Neuronal stem cell (in vitro differentiated cells): Measurements from ENCODE around the gene ANTXR1.

Experiments
- DNase-seq: peaks from one replicate; pipeline ENCODE4 v3.0.0-alpha.2; 2013; ENCODE audit warnings: low spot score
- H2AFZ ChIP-seq: one replicate; pipeline ENCODE4 v1.6.1; 2013; ENCODE audit warnings: mild to moderate bottlenecking, low read length, inconsistent platforms
- H2AK5ac ChIP-seq: 2 replicates; pipeline ENCODE4 v1.6.1; 2013; ENCODE audit warnings: low read depth, mild to moderate bottlenecking, inconsistent platforms, low read length, moderate library complexity, mixed read lengths
- H2BK120ac ChIP-seq: 2 replicates; pipeline ENCODE4 v1.6.1; 2013; ENCODE audit warnings: low read depth, mild to moderate bottlenecking, inconsistent platforms, low read length, moderate library complexity, mixed read lengths
- H2BK12ac ChIP-seq: one replicate; pipeline ENCODE4 v1.6.1; 2013; ENCODE audit warnings: low read length, inconsistent platforms
- H2BK15ac ChIP-seq: 2 replicates; pipeline ENCODE4 v1.6.1; 2013; ENCODE audit warnings: mild to moderate bottlenecking, low read length, inconsistent platforms, mixed read lengths
- H2BK5ac ChIP-seq: one replicate; pipeline ENCODE4 v1.6.1; 2013; ENCODE audit warnings: inconsistent platforms, mild to moderate bottlenecking, low read length, moderate library complexity
- H3K14ac ChIP-seq: one replicate; pipeline ENCODE4 v1.6.1; 2013; ENCODE audit warnings: low read length, inconsistent platforms
- H3K18ac ChIP-seq: 2 replicates; pipeline ENCODE4 v1.6.1; 2013; ENCODE audit warnings: low read length, inconsistent platforms
- H3K23ac ChIP-seq: 2 replicates; pipeline ENCODE4 v1.6.1; 2013; ENCODE audit warnings: low read depth, mild to moderate bottlenecking, mixed read lengths, low read length, inconsistent platforms; ENCODE audit not compliant: poor library complexity
- H3K27ac ChIP-seq: replicated peaks from 3 replicates; pipeline ENCODE4 v1.5.1; 2013; ENCODE audit warnings: low read length, inconsistent platforms
- H3K27me3 ChIP-seq, 3 experiments: 2 replicates each; pipeline ENCODE4 v1.6.1; 2013; ENCODE audit warnings: low read length in 3 of 3, mild to moderate bottlenecking in 2 of 3, inconsistent platforms in 1 of 3, low read depth in 1 of 3, mixed read lengths in 1 of 3, moderate library complexity in 1 of 3; ENCODE audit not compliant: control insufficient read depth in 3 of 3, insufficient read depth in 3 of 3
- H3K36me3 ChIP-seq, 2 donors: replicated peaks in 1 of 2; 2 replicates each; pipeline ENCODE4 v1.6.1; 2013; ENCODE audit warnings: low read length in 2 of 2; ENCODE audit not compliant: control insufficient read depth in 2 of 2, insufficient read depth in 2 of 2
- H3K4ac ChIP-seq: 2 replicates; pipeline ENCODE4 v1.6.1; 2013; ENCODE audit warnings: inconsistent platforms, mild to moderate bottlenecking, low read length, moderate library complexity
- H3K4me1 ChIP-seq, 2 donors: 1 replicate in 1 of 2; 2 replicates in 1 of 2; pipeline ENCODE4 v1.6.1; 2013; ENCODE audit warnings: low read length in 2 of 2, low read depth in 1 of 2; ENCODE audit not compliant: control insufficient read depth in 2 of 2, insufficient read depth in 1 of 2
- H3K4me2 ChIP-seq: one replicate; pipeline ENCODE4 v1.6.1; 2013; ENCODE audit warnings: mild to moderate bottlenecking, low read length, inconsistent platforms; ENCODE audit not compliant: insufficient read depth, poor library complexity, severe bottlenecking
- H3K4me3 ChIP-seq, 2 donors: 2 replicates each; pipeline ENCODE4 v1.5.1; 2013; ENCODE audit warnings: low read length in 2 of 2, mild to moderate bottlenecking in 2 of 2, inconsistent platforms in 1 of 2, moderate library complexity in 1 of 2
- H3K79me1 ChIP-seq: one replicate; pipeline ENCODE4 v1.6.1; 2013; ENCODE audit warnings: low read depth, mild to moderate bottlenecking, inconsistent platforms, low read length, moderate library complexity
- H3K9ac ChIP-seq: one replicate; pipeline ENCODE4 v1.6.1; 2013; ENCODE audit warnings: mild to moderate bottlenecking, low read depth, low read length, inconsistent platforms; ENCODE audit not compliant: poor library complexity
- H3K9me3 ChIP-seq, 2 donors: replicated peaks in 1 of 2; 2 replicates each; pipeline versions ENCODE3 to v1.6.1; 2013; ENCODE audit warnings: low read length in 2 of 2, mild to moderate bottlenecking in 2 of 2, inconsistent platforms in 1 of 2, low read depth in 1 of 2, mixed read lengths in 1 of 2, moderate library complexity in 1 of 2; ENCODE audit not compliant: control insufficient read depth in 2 of 2, insufficient read depth in 1 of 2
- H4K8ac ChIP-seq: one replicate; pipeline ENCODE4 v1.6.1; 2013; ENCODE audit warnings: low read depth, mild to moderate bottlenecking, inconsistent platforms, low read length, moderate library complexity
- H4K91ac ChIP-seq: one replicate; pipeline ENCODE4 v1.6.1; 2013; ENCODE audit warnings: low read length, low read depth, mild to moderate bottlenecking, inconsistent platforms; ENCODE audit not compliant: poor library complexity
- WGBS, 2 donors: extraction: QIAGEN DNeasy Blood & Tissue Kit; methylation state at CpG; one replicate each; pipeline ENCODE4 v1.1.7; 2013; ENCODE audit warnings: missing lambda C conversion rate in 2 of 2, mixed read lengths in 1 of 2; ENCODE audit not compliant: insufficient read length in 2 of 2, insufficient replicate concordance in 1 of 2; ENCODE audit errors: extremely low coverage in 2 of 2; 5-methylcytosine and 5-hydroxymethylcytosine counted together

ANTXR1 gene

GRCh38 chr2:69075486-69075885, 62.5 kb downstream of the ANTXR1 start:
- no peaks in the 10 kb centered on the region for H3K27me3 ChIP-seq
- WGBS, 2 donors = no CpG with 5 or more reads among the region's 1 CpG
- no peak overlapping the region for H2AFZ ChIP-seq
- no peak overlapping the region for H3K14ac ChIP-seq
- no peak overlapping the region for H2BK12ac ChIP-seq
- no peak overlapping the region for H2AK5ac ChIP-seq
- no peak overlapping the region for H3K4ac ChIP-seq
- peaks cover 2 to 93% of the 10 kb centered on the region in 2 donors for H3K36me3 ChIP-seq
- no peaks in the 10 kb centered on the region for H3K79me1 ChIP-seq
- no peak overlapping the region for H4K8ac ChIP-seq
- H3K23ac ChIP-seq = no peak overlapping the region
- H3K4me2 ChIP-seq = no peak overlapping the region
- H3K4me3 ChIP-seq = no peak overlapping the region
- H3K4me1 ChIP-seq = no peaks in the 10 kb centered on the region
- H3K27ac ChIP-seq = no peak overlapping the region
- DNase-seq = no peak
- no peak overlapping the region for H2BK5ac ChIP-seq
- H4K91ac ChIP-seq = no peak overlapping the region
- no peak overlapping the region for H3K9ac ChIP-seq
- no peak overlapping the region for H3K18ac ChIP-seq
- no peak overlapping the region for H2BK120ac ChIP-seq
- H2BK15ac ChIP-seq = no peak overlapping the region
- no peaks in the 10 kb centered on the region for H3K9me3 ChIP-seq

- H3K27ac ChIP-seq = no peak overlapping the region
- no peak overlapping the region for H3K14ac ChIP-seq
- peaks cover 4 to 93% of the 10 kb centered on the region in 2 donors for H3K36me3 ChIP-seq
- H3K79me1 ChIP-seq = no peaks in the 10 kb centered on the region
- no peak overlapping the region for H2AFZ ChIP-seq
- no peak overlapping the region for H3K23ac ChIP-seq
- H2BK15ac ChIP-seq = no peak overlapping the region
- H2BK120ac ChIP-seq = no peak overlapping the region
- H3K4me2 ChIP-seq = no peak overlapping the region
- H4K8ac ChIP-seq = no peak overlapping the region
- H3K4me3 ChIP-seq = no peak overlapping the region
- no peaks in the 10 kb centered on the region for H3K9me3 ChIP-seq
- H3K9ac ChIP-seq = no peak overlapping the region
- no peak for DNase-seq
- H3K4ac ChIP-seq = no peak overlapping the region
- no peak overlapping the region for H4K91ac ChIP-seq
- H3K18ac ChIP-seq = no peak overlapping the region
- no peaks in the 10 kb centered on the region for H3K27me3 ChIP-seq
- no CpG with 5 or more reads among the region's 2 CpGs for WGBS, 2 donors
- H2AK5ac ChIP-seq = no peak overlapping the region
- no peak overlapping the region for H2BK12ac ChIP-seq
- no peak overlapping the region for H2BK5ac ChIP-seq
- no peaks in the 10 kb centered on the region for H3K4me1 ChIP-seq
Measured at GRCh38 chr2:69076601-69077000, 63.6 kb downstream of the ANTXR1 start.

GRCh38 chr2:69077252-69077950, 64.4 kb downstream of the ANTXR1 start:
- no peak overlapping the region for H2AK5ac ChIP-seq
- H4K8ac ChIP-seq = no peak overlapping the region
- H3K9me3 ChIP-seq = no peaks in the 10 kb centered on the region
- H3K18ac ChIP-seq = no peak overlapping the region
- H2BK15ac ChIP-seq = no peak overlapping the region
- no peak overlapping the region for H4K91ac ChIP-seq
- no peak overlapping the region for H3K4me2 ChIP-seq
- no peak overlapping the region for H3K4ac ChIP-seq
- DNase-seq = no peak
- no peaks in the 10 kb centered on the region for H3K79me1 ChIP-seq
- H2AFZ ChIP-seq = no peak overlapping the region
- H2BK12ac ChIP-seq = no peak overlapping the region
- H3K36me3 ChIP-seq = peaks cover 5 to 95% of the 10 kb centered on the region in 2 donors
- no peak overlapping the region for H2BK5ac ChIP-seq
- no peaks in the 10 kb centered on the region for H3K27me3 ChIP-seq
- no peak overlapping the region for H3K9ac ChIP-seq
- H2BK120ac ChIP-seq = no peak overlapping the region
- H3K14ac ChIP-seq = no peak overlapping the region
- H3K23ac ChIP-seq = no peak overlapping the region
- no peak overlapping the region for H3K27ac ChIP-seq
- H3K4me3 ChIP-seq = no peak overlapping the region
- H3K4me1 ChIP-seq = no peaks in the 10 kb centered on the region
- no CpG with 5 or more reads among the region's 10 CpGs for WGBS, 2 donors

GRCh38 chr2:69080071-69080470, 67.1 kb downstream of the ANTXR1 start:
- Histone ChIP-seq H3K27me3 (no peaks in the 10 kb centered on the region), H3K4me2 (no peak overlapping the region), H3K4ac (no peak overlapping the region), H3K23ac (no peak overlapping the region), H4K91ac (no peak overlapping the region), H3K9ac (no peak overlapping the region), H2AFZ (no peak overlapping the region), H4K8ac (no peak overlapping the region), H3K14ac (no peak overlapping the region), H2BK120ac (no peak overlapping the region), H3K79me1 (no peaks in the 10 kb centered on the region), H3K36me3 (peaks cover 5 to 91% of the 10 kb centered on the region in 2 donors), H3K9me3 (no peaks in the 10 kb centered on the region), H3K4me1 (peaks cover 0 to 2% of the 10 kb centered on the region in 2 donors), H3K4me3 (no peak overlapping the region), H3K27ac (no peak overlapping the region), H3K18ac (no peak overlapping the region), H2BK15ac (no peak overlapping the region), H2BK5ac (no peak overlapping the region), H2AK5ac (no peak overlapping the region), H2BK12ac (no peak overlapping the region)
- WGBS, 2 donors = no CpG with 5 or more reads among the region's 4 CpGs
- no peak for DNase-seq
